DOHH2 (cell line): Measurements from ENCODE around the gene IL17F.

Source experiments
- H3F3A ChIP-seq: fragments of 200-600 bp; sonication (generic), shearing (Covaris generic); 2 replicates; pipeline ENCODE4 v1.6.0; 2016; ENCODE audit warnings: antibody characterized with exemption, mild to moderate bottlenecking; ENCODE audit not compliant: control insufficient read depth, insufficient read depth
- H3K27ac ChIP-seq: fragments of 200-600 bp; sonication (generic); 2 replicates; pipeline ENCODE4 v1.5.1; 2014; ENCODE audit warnings: low read depth, mild to moderate bottlenecking, low read length, moderate library complexity
- H3K27me3 ChIP-seq: fragments of 200-600 bp; sonication (generic); 2 replicates; pipeline ENCODE4 v1.6.1; 2014; ENCODE audit warnings: mild to moderate bottlenecking, low read length, mixed read lengths; ENCODE audit not compliant: control insufficient read depth
- H3K36me3 ChIP-seq: fragments of 200-600 bp; sonication (generic); 2 replicates; pipeline ENCODE4 v1.6.1; 2014; ENCODE audit warnings: mild to moderate bottlenecking, low read length, moderate library complexity, mixed read lengths; ENCODE audit not compliant: control insufficient read depth
- H3K4me1 ChIP-seq: fragments of 200-600 bp; sonication (generic); 2 replicates; pipeline ENCODE4 v1.6.1; 2014; ENCODE audit warnings: mild to moderate bottlenecking, low read length, mixed read lengths; ENCODE audit not compliant: control insufficient read depth
- H3K4me2 ChIP-seq: fragments of 200-600 bp; sonication (generic); 2 replicates; pipeline ENCODE4 v1.6.0; 2014; ENCODE audit warnings: mild to moderate bottlenecking, low read length, moderate library complexity
- H3K4me3 ChIP-seq: fragments of 200-600 bp; sonication (generic); 2 replicates; pipeline ENCODE4 v1.5.1; 2014; ENCODE audit warnings: mild to moderate bottlenecking, low read length, mixed read lengths
- H3K79me2 ChIP-seq: fragments of 200-600 bp; sonication (generic); 2 replicates; pipeline ENCODE4 v1.6.1; 2014; ENCODE audit warnings: mild to moderate bottlenecking, low read length, mixed read lengths; ENCODE audit not compliant: control insufficient read depth
- H3K9me2 ChIP-seq: fragments of 200-600 bp; sonication (generic); replicated peaks from 2 replicates; pipeline ENCODE4 v1.6.1; 2014; ENCODE audit warnings: mild to moderate bottlenecking, low read length, mixed read lengths; ENCODE audit not compliant: control insufficient read depth
- H3K9me3 ChIP-seq: fragments of 200-600 bp; sonication (generic); 2 replicates; pipeline ENCODE4 v1.6.1; 2014; ENCODE audit warnings: antibody characterized with exemption, low read length, mixed read lengths; ENCODE audit not compliant: control insufficient read depth, insufficient read depth
- H4K20me1 ChIP-seq: fragments of 200-600 bp; sonication (generic); 2 replicates; pipeline ENCODE4 v1.6.0; 2014; ENCODE audit warnings: low read depth, mild to moderate bottlenecking, antibody characterized with exemption, low read length, moderate library complexity; ENCODE audit not compliant: control insufficient read depth, insufficient read depth
- EZH2phosphoT487 ChIP-seq: fragments of 200-600 bp; sonication (generic); IDR thresholded peaks from 2 replicates; pipeline ENCODE4 v1.6.1; 2017; ENCODE audit warnings: borderline replicate concordance, mild to moderate bottlenecking, antibody characterized with exemption, low read length, moderate library complexity, mixed read lengths
- TF ChIP-seq, protein P1 (sequence below): fragments of 200-600 bp; sonication (generic); IDR thresholded peaks from one replicate; pipeline ENCODE4 v1.5.1; 2014; ENCODE audit warnings: antibody characterized with exemption, mild to moderate bottlenecking, low read depth, low read length; ENCODE audit not compliant: poor library complexity, severe bottlenecking

The IL17F gene

DNA sequence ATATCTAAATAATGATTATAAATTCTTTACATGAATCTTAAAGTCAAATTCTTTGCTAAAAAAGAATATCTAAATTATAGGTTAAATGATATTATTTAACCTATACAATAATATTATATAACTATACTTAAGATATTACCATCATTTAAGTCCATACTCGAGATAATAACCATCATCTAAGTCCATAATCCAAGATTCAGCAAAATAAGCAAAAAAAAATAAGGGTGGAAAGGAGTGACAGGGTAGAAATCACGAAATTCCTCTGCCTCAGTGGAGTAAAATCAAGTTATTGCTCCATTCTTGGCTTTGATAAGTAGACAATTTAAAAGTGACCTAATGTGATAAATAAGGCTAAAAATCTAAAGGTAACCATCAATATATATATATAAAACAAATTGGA, 48.4 kb downstream of the IL17F start:
- no peaks in the 10 kb centered on the region for H3K9me3 ChIP-seq
- no peak overlapping the region for H3K27ac ChIP-seq
- H3K4me2 ChIP-seq: no peak overlapping the region
- H3K27me3 ChIP-seq: no peaks in the 10 kb centered on the region
- no peaks in the 10 kb centered on the region for H3K9me2 ChIP-seq
- H3K4me1 ChIP-seq: no peaks in the 10 kb centered on the region
- no peaks in the 10 kb centered on the region for H4K20me1 ChIP-seq
- TF ChIP-seq EZH2phosphoT487: no peak
- TF ChIP-seq, protein P1, sequence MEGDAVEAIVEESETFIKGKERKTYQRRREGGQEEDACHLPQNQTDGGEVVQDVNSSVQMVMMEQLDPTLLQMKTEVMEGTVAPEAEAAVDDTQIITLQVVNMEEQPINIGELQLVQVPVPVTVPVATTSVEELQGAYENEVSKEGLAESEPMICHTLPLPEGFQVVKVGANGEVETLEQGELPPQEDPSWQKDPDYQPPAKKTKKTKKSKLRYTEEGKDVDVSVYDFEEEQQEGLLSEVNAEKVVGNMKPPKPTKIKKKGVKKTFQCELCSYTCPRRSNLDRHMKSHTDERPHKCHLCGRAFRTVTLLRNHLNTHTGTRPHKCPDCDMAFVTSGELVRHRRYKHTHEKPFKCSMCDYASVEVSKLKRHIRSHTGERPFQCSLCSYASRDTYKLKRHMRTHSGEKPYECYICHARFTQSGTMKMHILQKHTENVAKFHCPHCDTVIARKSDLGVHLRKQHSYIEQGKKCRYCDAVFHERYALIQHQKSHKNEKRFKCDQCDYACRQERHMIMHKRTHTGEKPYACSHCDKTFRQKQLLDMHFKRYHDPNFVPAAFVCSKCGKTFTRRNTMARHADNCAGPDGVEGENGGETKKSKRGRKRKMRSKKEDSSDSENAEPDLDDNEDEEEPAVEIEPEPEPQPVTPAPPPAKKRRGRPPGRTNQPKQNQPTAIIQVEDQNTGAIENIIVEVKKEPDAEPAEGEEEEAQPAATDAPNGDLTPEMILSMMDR: no peak
- H3F3A ChIP-seq: no peaks in the 10 kb centered on the region
- H3K4me3 ChIP-seq: no peak overlapping the region
- no peaks in the 10 kb centered on the region for H3K79me2 ChIP-seq
- H3K36me3 ChIP-seq: no peaks in the 10 kb centered on the region

DNA sequence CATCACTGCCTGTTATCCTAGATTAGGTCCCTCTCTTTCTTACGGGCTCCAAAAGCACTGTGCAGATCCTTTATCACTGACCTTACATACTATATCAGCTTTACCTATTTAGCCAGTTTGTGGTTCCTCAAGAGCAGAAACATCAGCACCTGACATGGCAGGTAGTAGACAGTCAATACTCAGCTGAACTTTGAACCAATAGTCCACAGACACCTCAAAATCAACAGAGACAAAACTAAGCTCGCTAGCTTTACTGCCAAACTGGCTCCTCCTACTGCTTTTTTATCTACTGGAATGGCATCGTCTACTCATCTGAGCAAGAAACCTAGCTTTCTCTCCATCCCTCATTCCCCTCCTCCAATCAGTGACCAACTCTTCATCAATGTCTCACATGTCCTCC, 52.5 kb downstream of the IL17F start:
- H3F3A ChIP-seq: no peaks in the 10 kb centered on the region
- no peak overlapping the region for H3K4me2 ChIP-seq
- no peaks in the 10 kb centered on the region for H3K9me2 ChIP-seq
- H3K36me3 ChIP-seq: no peaks in the 10 kb centered on the region
- H3K4me1 ChIP-seq: no peaks in the 10 kb centered on the region
- no peak overlapping the region for H3K4me3 ChIP-seq
- H3K9me3 ChIP-seq: no peaks in the 10 kb centered on the region
- H3K79me2 ChIP-seq: no peaks in the 10 kb centered on the region
- no peak for TF ChIP-seq EZH2phosphoT487
- TF ChIP-seq, protein P1: no peak
- H3K27me3 ChIP-seq: 0 out of 2 replicates have a peak, but pooled peaks cover 3% of the 10 kb centered on the region
- H3K27ac ChIP-seq: no peak overlapping the region
- no peaks in the 10 kb centered on the region for H4K20me1 ChIP-seq

DNA sequence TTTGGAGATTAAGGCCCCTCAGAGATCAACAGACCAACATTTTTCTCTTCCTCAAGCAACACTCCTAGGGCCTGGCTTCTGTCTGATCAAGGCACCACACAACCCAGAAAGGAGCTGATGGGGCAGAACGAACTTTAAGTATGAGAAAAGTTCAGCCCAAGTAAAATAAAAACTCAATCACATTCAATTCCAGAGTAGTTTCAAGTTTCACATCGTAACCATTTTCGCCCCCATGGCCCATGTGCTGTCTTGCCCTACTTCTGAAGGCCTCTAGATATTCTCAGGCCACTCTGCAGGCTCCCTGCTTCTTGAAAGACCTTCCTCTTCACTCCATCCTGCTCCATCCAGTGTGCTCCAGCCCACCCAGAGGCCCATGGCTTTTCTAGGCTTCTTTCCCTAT, 53.9 kb downstream of the IL17F start:
- H3K4me2 ChIP-seq: no peak overlapping the region
- H4K20me1 ChIP-seq: no peaks in the 10 kb centered on the region
- TF ChIP-seq, protein P1: no peak
- TF ChIP-seq EZH2phosphoT487: no peak
- H3K9me2 ChIP-seq: no peaks in the 10 kb centered on the region
- H3K27ac ChIP-seq: no peak overlapping the region
- no peaks in the 10 kb centered on the region for H3K9me3 ChIP-seq
- 0 out of 2 replicates have a peak, but pooled peaks cover 3% of the 10 kb centered on the region for H3K27me3 ChIP-seq
- no peaks in the 10 kb centered on the region for H3K4me1 ChIP-seq
- no peaks in the 10 kb centered on the region for H3F3A ChIP-seq
- H3K79me2 ChIP-seq: no peaks in the 10 kb centered on the region
- no peaks in the 10 kb centered on the region for H3K36me3 ChIP-seq
- no peak overlapping the region for H3K4me3 ChIP-seq

DNA sequence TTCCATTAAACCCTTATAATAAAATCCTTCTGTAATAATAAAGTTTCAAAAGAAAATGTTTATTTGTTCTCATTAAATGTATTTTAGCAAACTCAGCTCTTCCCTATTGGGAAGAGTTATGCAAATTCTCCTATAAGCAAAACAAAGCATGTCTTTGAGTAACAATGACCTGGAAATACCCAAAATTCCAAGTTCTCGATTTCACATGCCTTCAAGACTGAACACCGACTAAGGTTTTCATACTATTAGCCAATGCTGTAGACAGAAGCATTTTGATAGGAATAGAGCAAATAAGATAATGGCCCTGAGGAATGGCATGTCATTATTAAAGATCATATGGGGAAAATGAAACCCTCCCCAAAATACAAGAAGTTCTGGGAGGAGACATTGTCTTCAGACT, 54.3 kb downstream of the IL17F start:
- Histone ChIP-seq H3K9me3 (no peaks in the 10 kb centered on the region), H4K20me1 (no peaks in the 10 kb centered on the region), H3K9me2 (no peaks in the 10 kb centered on the region), H3K4me3 (no peak overlapping the region), H3K27ac (no peak overlapping the region), H3K4me1 (no peaks in the 10 kb centered on the region), H3F3A (no peaks in the 10 kb centered on the region), H3K36me3 (no peaks in the 10 kb centered on the region), H3K79me2 (no peaks in the 10 kb centered on the region), H3K27me3 (0 out of 2 replicates have a peak, but pooled peaks cover 3% of the 10 kb centered on the region), H3K4me2 (no peak overlapping the region)
- no peak for TF ChIP-seq EZH2phosphoT487
- TF ChIP-seq, protein P1: no peak
